ENCODE results near the gene LAGE3.

Gene LAGE3

DNA sequence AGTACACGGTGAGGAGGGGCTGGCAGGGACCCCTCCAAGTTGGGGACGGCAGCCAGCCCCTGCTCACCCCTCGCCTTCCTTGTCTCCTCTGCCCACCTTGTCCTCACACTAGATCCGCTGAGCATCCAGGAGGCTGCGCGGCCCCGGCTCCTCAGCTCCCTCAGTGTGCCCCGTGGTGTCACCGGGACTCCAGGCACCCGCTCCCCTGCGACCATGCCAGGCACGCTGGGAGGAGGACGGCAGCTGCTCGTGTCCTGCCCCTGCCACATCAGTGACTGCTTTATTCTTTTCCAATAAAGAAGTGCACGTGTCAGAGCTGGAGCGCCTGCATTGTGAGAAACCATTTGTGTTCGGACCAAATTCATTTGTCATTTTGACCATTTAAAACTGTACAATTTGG lies 28.8 kb downstream of the LAGE3 start:
- no peak overlapping the region for H4K8ac ChIP-seq (ENCODE audit: low read depth, low read length)
- H3K4me3 ChIP-seq (ENCODE audit: low read depth, low read length) = no peak overlapping the region
- no peak for DNase-seq
- no peak overlapping the region for H2BK120ac ChIP-seq (ENCODE audit: insufficient read depth, low read length, poor library complexity)
- no peak overlapping the region for H3K27ac ChIP-seq (ENCODE audit: low read depth, low read length)
- H2BK12ac ChIP-seq (ENCODE audit: low read length) = no peak overlapping the region
- H3K9me3 ChIP-seq (ENCODE audit: insufficient read depth, low read depth, low read length) = no peaks in the 10 kb centered on the region
- H2AK5ac ChIP-seq (ENCODE audit: low read length) = no peak overlapping the region
- H2BK5ac ChIP-seq (ENCODE audit: low read depth, low read length, poor library complexity) = no peak overlapping the region
- no peaks in the 10 kb centered on the region for H3K79me2 ChIP-seq (ENCODE audit: control insufficient read depth, insufficient read depth, low read length, poor library complexity)
- peaks cover 48 to 65% of the 10 kb centered on the region in 2 experiments for H3K36me3 ChIP-seq (ENCODE audit: control insufficient read depth in 1 of 2, insufficient read depth in 2 of 2, low read length in 2 of 2)
- no peak overlapping the region for H2AFZ ChIP-seq (ENCODE audit: insufficient read depth, low read length, poor library complexity)
- H3K23ac ChIP-seq (ENCODE audit: low read length) = no peak overlapping the region
- no peak overlapping the region for H3K4me2 ChIP-seq (ENCODE audit: low read length)
- H3K9ac ChIP-seq (ENCODE audit: low read length) = no peak overlapping the region
- H3K27me3 ChIP-seq (ENCODE audit: insufficient read depth, low read length) = no peaks in the 10 kb centered on the region
- no peak overlapping the region for H4K91ac ChIP-seq (ENCODE audit: low read depth, low read length)
- H3K79me1 ChIP-seq (ENCODE audit: low read length) = no peaks in the 10 kb centered on the region
- H3K18ac ChIP-seq (ENCODE audit: low read length) = no peak overlapping the region
- H3K4ac ChIP-seq (ENCODE audit: low read depth, low read length) = no peak overlapping the region
- H3K4me1 ChIP-seq (ENCODE audit: control insufficient read depth in 1 of 2, insufficient read depth in 2 of 2, low read length in 2 of 2) = peaks cover 0 to 3% of the 10 kb centered on the region in 2 experiments
- no CpG with 5 or more reads among the region's 17 CpGs for WGBS (ENCODE audit: extremely low coverage, insufficient coverage, insufficient read length)
- no peak overlapping the region for H3K14ac ChIP-seq (ENCODE audit: low read length)
- no peak overlapping the region for H4K12ac ChIP-seq (ENCODE audit: low read depth, low read length)

DNA sequence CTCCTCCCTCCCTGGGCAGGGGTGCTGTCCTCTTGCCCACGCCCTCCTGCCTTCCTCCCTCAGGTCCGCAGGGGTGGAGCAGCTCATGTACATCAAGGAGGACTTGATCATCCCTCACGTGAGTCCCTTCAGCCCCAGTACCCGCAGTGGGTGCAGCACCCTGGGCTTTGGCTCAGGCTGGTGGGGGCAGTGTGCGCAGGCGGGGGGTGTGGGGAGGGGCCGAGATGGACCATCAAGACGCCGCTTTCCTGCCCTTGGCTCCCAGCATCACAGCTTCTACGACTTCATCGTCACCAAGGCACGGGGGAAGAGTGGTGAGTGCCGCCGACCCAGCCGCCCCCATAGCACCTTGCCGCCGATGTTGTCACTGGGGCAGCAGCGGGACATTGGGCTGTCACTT lies 29.5 kb downstream of the LAGE3 start:
- Histone ChIP-seq H3K4me2 (ENCODE audit: low read length) (no peak overlapping the region), H2BK12ac (ENCODE audit: low read length) (no peak overlapping the region), H2AFZ (ENCODE audit: insufficient read depth, low read length, poor library complexity) (no peak overlapping the region), H3K27me3 (ENCODE audit: insufficient read depth, low read length) (no peaks in the 10 kb centered on the region), H2AK5ac (ENCODE audit: low read length) (no peak overlapping the region), H4K12ac (ENCODE audit: low read depth, low read length) (no peak overlapping the region), H3K9me3 (ENCODE audit: insufficient read depth, low read depth, low read length) (no peaks in the 10 kb centered on the region), H3K9ac (ENCODE audit: low read length) (no peak overlapping the region), H3K36me3 (ENCODE audit: control insufficient read depth in 1 of 2, insufficient read depth in 2 of 2, low read length in 2 of 2) (peaks cover 48 to 65% of the 10 kb centered on the region in 2 experiments), H4K8ac (ENCODE audit: low read depth, low read length) (no peak overlapping the region), H3K14ac (ENCODE audit: low read length) (no peak overlapping the region), H3K79me2 (ENCODE audit: control insufficient read depth, insufficient read depth, low read length, poor library complexity) (peaks cover 3% of the 10 kb centered on the region), H3K18ac (ENCODE audit: low read length) (no peak overlapping the region), H3K27ac (ENCODE audit: low read depth, low read length) (no peak overlapping the region), H3K79me1 (ENCODE audit: low read length) (peaks cover 3% of the 10 kb centered on the region), H4K91ac (ENCODE audit: low read depth, low read length) (no peak overlapping the region), H2BK5ac (ENCODE audit: low read depth, low read length, poor library complexity) (no peak overlapping the region), H3K4ac (ENCODE audit: low read depth, low read length) (no peak overlapping the region), H2BK120ac (ENCODE audit: insufficient read depth, low read length, poor library complexity) (no peak overlapping the region), H3K23ac (ENCODE audit: low read length) (no peak overlapping the region), H3K4me1 (ENCODE audit: control insufficient read depth in 1 of 2, insufficient read depth in 2 of 2, low read length in 2 of 2) (peaks cover 4 to 9% of the 10 kb centered on the region in 2 experiments), H3K4me3 (ENCODE audit: low read depth, low read length) (no peak overlapping the region)
- DNase-seq = no peak
- WGBS (ENCODE audit: extremely low coverage, insufficient coverage, insufficient read length) = no CpG with 5 or more reads among the region's 18 CpGs

DNA sequence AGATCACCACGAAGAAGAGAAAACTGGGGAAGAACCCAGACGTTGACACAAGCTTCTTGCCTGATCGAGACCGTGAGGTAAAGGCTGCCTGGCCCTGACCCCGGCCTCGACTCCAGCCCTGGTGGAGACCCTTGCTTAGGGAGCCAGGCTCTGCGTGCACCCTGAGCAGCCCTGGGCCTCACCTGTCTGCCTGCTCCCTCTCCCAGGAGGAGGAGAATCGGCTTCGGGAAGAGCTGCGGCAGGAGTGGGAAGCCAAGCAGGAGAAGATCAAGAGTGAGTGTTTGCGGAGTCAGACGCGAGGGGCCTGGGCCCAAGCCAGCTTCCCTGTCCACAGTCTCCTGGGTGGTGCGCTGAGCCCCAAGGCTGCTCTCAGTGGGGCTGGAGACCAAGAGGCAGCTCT lies 30.6 kb downstream of the LAGE3 start:
- H3K9ac ChIP-seq (ENCODE audit: low read length) = no peak overlapping the region
- no peak overlapping the region for H2BK5ac ChIP-seq (ENCODE audit: low read depth, low read length, poor library complexity)
- peaks cover 7% of the 10 kb centered on the region for H3K79me2 ChIP-seq (ENCODE audit: control insufficient read depth, insufficient read depth, low read length, poor library complexity)
- peaks cover 6 to 12% of the 10 kb centered on the region in 2 experiments for H3K4me1 ChIP-seq (ENCODE audit: control insufficient read depth in 1 of 2, insufficient read depth in 2 of 2, low read length in 2 of 2)
- no peak overlapping the region for H4K12ac ChIP-seq (ENCODE audit: low read depth, low read length)
- no peak overlapping the region for H4K8ac ChIP-seq (ENCODE audit: low read depth, low read length)
- H3K27ac ChIP-seq (ENCODE audit: low read depth, low read length) = no peak overlapping the region
- peaks cover 12% of the 10 kb centered on the region for H3K79me1 ChIP-seq (ENCODE audit: low read length)
- peaks cover 48 to 65% of the 10 kb centered on the region in 2 experiments for H3K36me3 ChIP-seq (ENCODE audit: control insufficient read depth in 1 of 2, insufficient read depth in 2 of 2, low read length in 2 of 2)
- H2BK12ac ChIP-seq (ENCODE audit: low read length) = no peak overlapping the region
- no peak overlapping the region for H2AK5ac ChIP-seq (ENCODE audit: low read length)
- no peak overlapping the region for H4K91ac ChIP-seq (ENCODE audit: low read depth, low read length)
- H3K14ac ChIP-seq (ENCODE audit: low read length) = no peak overlapping the region
- no peak overlapping the region for H3K4me3 ChIP-seq (ENCODE audit: low read depth, low read length)
- WGBS (ENCODE audit: extremely low coverage, insufficient coverage, insufficient read length) = no CpG with 5 or more reads among the region's 14 CpGs
- no peak overlapping the region for H3K23ac ChIP-seq (ENCODE audit: low read length)
- H3K4me2 ChIP-seq (ENCODE audit: low read length) = no peak overlapping the region
- no peak overlapping the region for H3K18ac ChIP-seq (ENCODE audit: low read length)
- no peak for DNase-seq
- no peaks in the 10 kb centered on the region for H3K27me3 ChIP-seq (ENCODE audit: insufficient read depth, low read length)
- no peak overlapping the region for H3K4ac ChIP-seq (ENCODE audit: low read depth, low read length)
- H2BK120ac ChIP-seq (ENCODE audit: insufficient read depth, low read length, poor library complexity) = no peak overlapping the region
- no peaks in the 10 kb centered on the region for H3K9me3 ChIP-seq (ENCODE audit: insufficient read depth, low read depth, low read length)
- H2AFZ ChIP-seq (ENCODE audit: insufficient read depth, low read length, poor library complexity) = no peak overlapping the region

DNA sequence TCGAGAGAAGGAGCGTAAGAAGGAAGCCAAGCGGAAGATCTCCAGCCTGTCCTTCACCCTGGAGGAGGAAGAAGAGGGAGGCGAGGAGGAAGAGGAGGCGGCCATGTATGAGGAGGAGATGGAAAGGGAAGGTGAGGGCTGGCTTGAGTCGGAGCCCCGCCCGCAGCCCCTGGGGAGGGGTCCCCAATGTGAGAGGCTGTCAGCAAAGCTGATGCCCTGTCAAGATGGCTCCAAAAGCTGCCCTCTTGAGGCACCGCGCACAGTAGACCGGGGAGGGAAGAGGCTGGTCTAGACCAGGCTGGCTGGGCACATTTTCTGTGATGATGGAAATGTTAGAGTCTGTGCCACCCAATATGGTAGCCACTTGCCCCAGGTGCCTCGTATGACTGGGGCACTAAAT lies 32.7 kb downstream of the LAGE3 start:
- H3K14ac ChIP-seq (ENCODE audit: low read length) = no peak overlapping the region
- H4K12ac ChIP-seq (ENCODE audit: low read depth, low read length) = no peak overlapping the region
- H3K27ac ChIP-seq (ENCODE audit: low read depth, low read length) = no peak overlapping the region
- WGBS (ENCODE audit: extremely low coverage, insufficient coverage, insufficient read length) = no CpG with 5 or more reads among the region's 12 CpGs
- DNase-seq = no peak
- no peaks in the 10 kb centered on the region for H3K27me3 ChIP-seq (ENCODE audit: insufficient read depth, low read length)
- no peak overlapping the region for H2AK5ac ChIP-seq (ENCODE audit: low read length)
- H3K18ac ChIP-seq (ENCODE audit: low read length) = no peak overlapping the region
- H2BK120ac ChIP-seq (ENCODE audit: insufficient read depth, low read length, poor library complexity) = no peak overlapping the region
- no peak overlapping the region for H3K9ac ChIP-seq (ENCODE audit: low read length)
- peaks cover 62 to 75% of the 10 kb centered on the region in 2 experiments for H3K36me3 ChIP-seq (ENCODE audit: control insufficient read depth in 1 of 2, insufficient read depth in 2 of 2, low read length in 2 of 2)
- H3K79me1 ChIP-seq (ENCODE audit: low read length) = peaks cover 13% of the 10 kb centered on the region
- H4K8ac ChIP-seq (ENCODE audit: low read depth, low read length) = no peak overlapping the region
- H3K4ac ChIP-seq (ENCODE audit: low read depth, low read length) = no peak overlapping the region
- no peak overlapping the region for H3K4me3 ChIP-seq (ENCODE audit: low read depth, low read length)
- H3K4me2 ChIP-seq (ENCODE audit: low read length) = no peak overlapping the region
- peaks cover 7% of the 10 kb centered on the region for H3K79me2 ChIP-seq (ENCODE audit: control insufficient read depth, insufficient read depth, low read length, poor library complexity)
- H4K91ac ChIP-seq (ENCODE audit: low read depth, low read length) = no peak overlapping the region
- H2BK12ac ChIP-seq (ENCODE audit: low read length) = no peak overlapping the region
- no peak overlapping the region for H2BK5ac ChIP-seq (ENCODE audit: low read depth, low read length, poor library complexity)
- no peak overlapping the region for H2AFZ ChIP-seq (ENCODE audit: insufficient read depth, low read length, poor library complexity)
- no peaks in the 10 kb centered on the region for H3K9me3 ChIP-seq (ENCODE audit: insufficient read depth, low read depth, low read length)
- no peak overlapping the region for H3K23ac ChIP-seq (ENCODE audit: low read length)
- H3K4me1 ChIP-seq (ENCODE audit: control insufficient read depth in 1 of 2, insufficient read depth in 2 of 2, low read length in 2 of 2) = peaks cover 6 to 14% of the 10 kb centered on the region in 2 experiments
